Cardiac fibroblast (primary cell): ENCODE data around the gene MPPED1.

Experiments used
- DNase-seq, 2 donors: peaks; one replicate each; pipeline versions ENCODE4 v3.0.0 to v3.0.0-alpha.2; 2010; ENCODE audit warnings: low read depth in 2 of 2
- H3K4me3 ChIP-seq, 2 donors: replicated peaks in 1 of 2; 1 replicate in 1 of 2; 2 replicates in 1 of 2; pipeline ENCODE4 v1.5.1; 2011; ENCODE audit warnings: low read depth in 2 of 2, low read length in 2 of 2, mild to moderate bottlenecking in 2 of 2, moderate library complexity in 1 of 2
- TF ChIP-seq, protein P1 (sequence below): IDR thresholded peaks from one replicate; pipeline ENCODE4 v1.5.1; 2011; ENCODE audit warnings: low read depth, mild to moderate bottlenecking, low read length, inconsistent platforms

MPPED1 gene

DNA sequence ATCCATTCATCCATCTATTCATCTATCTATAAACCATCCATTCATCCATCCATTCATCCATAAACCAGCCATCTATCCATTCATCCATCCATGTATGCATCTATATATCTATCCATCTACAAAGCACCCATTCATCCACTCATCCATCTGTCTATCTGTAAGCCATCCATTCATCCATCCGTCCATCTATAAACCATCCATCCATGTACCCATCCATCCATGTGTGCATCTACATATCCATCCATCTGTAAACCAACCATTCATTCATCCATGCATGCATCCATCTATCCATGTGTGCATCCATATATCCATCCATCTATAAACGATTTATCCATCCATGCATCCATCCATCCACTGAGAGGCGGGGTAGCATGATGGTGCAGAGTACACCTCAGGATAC lies 58.4 kb downstream of the MPPED1 start:
- no peak for DNase-seq
- H3K4me3 ChIP-seq: no peak overlapping the region
- TF ChIP-seq, protein P1, sequence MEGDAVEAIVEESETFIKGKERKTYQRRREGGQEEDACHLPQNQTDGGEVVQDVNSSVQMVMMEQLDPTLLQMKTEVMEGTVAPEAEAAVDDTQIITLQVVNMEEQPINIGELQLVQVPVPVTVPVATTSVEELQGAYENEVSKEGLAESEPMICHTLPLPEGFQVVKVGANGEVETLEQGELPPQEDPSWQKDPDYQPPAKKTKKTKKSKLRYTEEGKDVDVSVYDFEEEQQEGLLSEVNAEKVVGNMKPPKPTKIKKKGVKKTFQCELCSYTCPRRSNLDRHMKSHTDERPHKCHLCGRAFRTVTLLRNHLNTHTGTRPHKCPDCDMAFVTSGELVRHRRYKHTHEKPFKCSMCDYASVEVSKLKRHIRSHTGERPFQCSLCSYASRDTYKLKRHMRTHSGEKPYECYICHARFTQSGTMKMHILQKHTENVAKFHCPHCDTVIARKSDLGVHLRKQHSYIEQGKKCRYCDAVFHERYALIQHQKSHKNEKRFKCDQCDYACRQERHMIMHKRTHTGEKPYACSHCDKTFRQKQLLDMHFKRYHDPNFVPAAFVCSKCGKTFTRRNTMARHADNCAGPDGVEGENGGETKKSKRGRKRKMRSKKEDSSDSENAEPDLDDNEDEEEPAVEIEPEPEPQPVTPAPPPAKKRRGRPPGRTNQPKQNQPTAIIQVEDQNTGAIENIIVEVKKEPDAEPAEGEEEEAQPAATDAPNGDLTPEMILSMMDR: no peak

DNA sequence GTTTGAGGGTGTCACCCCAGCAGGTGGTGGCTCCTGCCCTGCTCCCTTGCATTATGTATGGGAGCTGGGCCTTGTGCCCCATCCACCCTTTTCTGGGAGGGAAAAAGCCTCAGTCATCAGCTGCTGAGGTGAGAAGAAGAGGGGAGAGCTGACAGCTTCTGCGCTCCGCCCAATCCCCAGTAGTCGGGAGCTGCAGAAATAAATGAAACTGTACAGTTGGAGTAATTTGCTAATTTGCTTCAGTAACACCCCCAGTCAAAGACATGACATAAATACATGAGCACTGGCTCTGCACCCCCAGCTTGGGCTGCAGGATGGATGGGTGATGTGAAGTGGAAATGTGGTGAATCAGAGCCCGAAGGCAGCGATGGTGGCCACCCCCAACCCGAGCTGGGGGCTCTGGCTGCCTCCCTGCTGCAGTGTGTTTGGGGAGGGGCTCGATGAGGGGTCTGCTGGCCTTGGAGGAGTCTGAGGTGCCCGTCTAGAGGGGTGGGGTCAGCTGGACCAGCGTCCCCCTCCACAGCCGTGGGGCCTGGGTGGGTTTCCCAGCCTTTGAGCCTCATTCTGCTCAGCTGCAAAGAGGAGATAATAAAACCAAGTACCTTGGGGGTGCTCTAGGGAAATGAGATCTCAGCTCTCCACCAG lies 59.2 kb downstream of the MPPED1 start:
- no peak for DNase-seq
- H3K4me3 ChIP-seq: no peak overlapping the region
- TF ChIP-seq, protein P1: no peak

- no peak overlapping the region for H3K4me3 ChIP-seq
- TF ChIP-seq, protein P1: no peak
- no peak for DNase-seq
These were observed 59.9 kb downstream of the MPPED1 start for GRCh38 chr22:43471606-43472135.

- no peak for DNase-seq
- H3K4me3 ChIP-seq: no peak overlapping the region
- TF ChIP-seq, protein P1: no peak
These were observed 61.2 kb downstream of the MPPED1 start for GRCh38 chr22:43473031-43473430.

DNA sequence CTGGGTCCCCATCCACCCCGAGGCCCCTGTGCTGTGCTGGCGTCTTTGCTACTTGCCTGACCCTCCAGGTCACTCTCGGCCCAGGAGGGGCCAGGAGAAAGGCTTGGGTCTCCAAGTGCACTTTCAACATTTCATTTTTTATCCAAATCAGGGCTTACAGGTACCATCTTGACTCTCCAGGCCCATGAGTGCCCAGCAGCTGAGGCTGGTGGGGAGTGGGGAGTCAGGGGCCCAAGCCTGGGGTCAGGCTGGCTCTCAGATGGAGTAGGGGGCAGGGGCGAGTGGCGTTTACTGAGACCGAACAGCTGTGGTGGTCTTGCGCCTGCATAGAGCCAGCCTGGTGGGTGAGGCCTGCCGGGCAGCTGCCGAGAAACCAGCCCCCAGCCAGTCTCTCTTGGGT lies 61.6 kb downstream of the MPPED1 start:
- no peak overlapping the region for H3K4me3 ChIP-seq
- TF ChIP-seq, protein P1: no peak
- no peak for DNase-seq

DNA sequence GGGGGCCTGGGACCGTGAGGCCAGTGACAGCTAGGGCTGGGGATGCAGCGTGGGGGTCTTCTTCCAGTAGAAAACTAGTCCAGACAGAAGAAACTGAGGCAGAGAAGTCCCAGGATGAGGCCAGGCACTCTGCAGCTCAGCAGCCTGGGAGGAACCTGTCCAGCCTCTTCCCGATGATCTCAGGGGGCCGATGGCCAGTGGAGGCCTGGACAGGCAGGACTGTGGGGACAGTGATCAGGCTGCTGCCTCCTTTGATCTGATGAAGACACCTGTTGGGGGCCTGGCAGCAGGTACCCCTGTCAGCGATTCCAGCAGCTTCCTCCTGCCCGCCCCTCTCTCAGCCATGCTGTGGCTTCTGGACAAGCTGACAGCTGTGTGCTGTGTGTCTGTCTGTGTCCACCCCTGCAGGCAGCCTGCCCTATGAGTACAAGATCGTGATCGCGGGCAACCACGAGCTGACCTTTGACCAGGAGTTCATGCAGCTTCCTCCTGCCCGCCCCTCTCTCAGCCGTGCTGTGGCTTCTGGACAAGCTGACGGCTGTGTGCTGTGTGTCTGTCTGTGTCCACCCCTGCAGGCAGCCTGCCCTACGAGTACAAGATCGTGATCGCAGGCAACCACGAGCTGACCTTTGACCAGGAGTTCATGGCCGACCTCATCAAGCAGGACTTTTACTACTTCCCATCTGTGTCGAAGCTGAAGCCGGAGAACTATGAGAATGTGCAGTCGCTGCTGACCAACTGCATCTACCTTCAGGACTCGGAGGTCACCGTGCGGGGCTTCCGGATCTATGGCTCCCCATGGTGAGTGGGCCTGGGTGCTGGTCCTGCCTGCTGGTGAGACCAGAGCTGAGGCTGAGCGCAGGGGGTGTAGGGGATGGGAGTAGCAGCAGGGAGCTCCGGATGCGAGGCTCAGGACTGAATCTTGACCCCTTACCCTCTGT lies 62.6 kb downstream of the MPPED1 start:
- DNase-seq: no peak
- TF ChIP-seq, protein P1: no peak
- no peak overlapping the region for H3K4me3 ChIP-seq
